HG03432 (cell line): ENCODE data around the gene ADAMTS14.

Experiments
- ATAC-seq: cut with Tn5 transposase; IDR thresholded peaks from one replicate; pipeline ENCODE4 v1.9.1; 2021; ENCODE audit warnings: mild to moderate bottlenecking, moderate library complexity; ENCODE audit not compliant: unreplicated experiment

ADAMTS14 gene

GRCh38 chr10:70779088-70779487 is 106.8 kb downstream of the ADAMTS14 start:
- no peak for ATAC-seq

- no peak for ATAC-seq
These were observed 107.4 kb downstream of the ADAMTS14 start for GRCh38 chr10:70779511-70780369.

GRCh38 chr10:70780370-70780760 is 108.1 kb downstream of the ADAMTS14 start:
- ATAC-seq, result no peak

- no peak for ATAC-seq
These were observed 108.5 kb downstream of the ADAMTS14 start for GRCh38 chr10:70780772-70781171.

- ATAC-seq, result no peak
These were observed 109.2 kb downstream of the ADAMTS14 start for GRCh38 chr10:70781461-70782051.

GRCh38 chr10:70782086-70782745 is 109.9 kb downstream of the ADAMTS14 start:
- ATAC-seq, result no peak

GRCh38 chr10:70782746-70783680 is 110.7 kb downstream of the ADAMTS14 start:
- ATAC-seq, result no peak

GRCh38 chr10:70784016-70784415 is 111.7 kb downstream of the ADAMTS14 start:
- ATAC-seq, result no peak

DNA sequence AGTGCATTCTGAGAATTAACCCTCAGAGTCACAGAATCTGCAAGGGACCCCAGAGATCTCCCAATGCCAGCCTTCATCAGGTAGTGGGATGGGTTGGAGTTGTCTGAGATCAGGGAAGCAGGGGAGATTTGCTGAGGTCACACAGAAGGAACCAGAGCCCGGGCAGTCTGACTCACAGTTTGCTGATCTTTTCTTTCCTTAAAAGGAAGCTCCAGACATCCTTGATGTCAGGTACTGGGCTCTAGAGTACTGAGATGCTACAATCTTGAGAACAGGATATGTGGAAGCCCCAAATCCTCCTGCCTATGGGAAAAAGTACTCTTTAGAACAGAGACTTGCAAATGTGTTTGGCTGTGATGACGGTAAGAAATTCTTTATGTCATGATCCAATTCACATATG is 112.2 kb downstream of the ADAMTS14 start:
- no peak for ATAC-seq

DNA sequence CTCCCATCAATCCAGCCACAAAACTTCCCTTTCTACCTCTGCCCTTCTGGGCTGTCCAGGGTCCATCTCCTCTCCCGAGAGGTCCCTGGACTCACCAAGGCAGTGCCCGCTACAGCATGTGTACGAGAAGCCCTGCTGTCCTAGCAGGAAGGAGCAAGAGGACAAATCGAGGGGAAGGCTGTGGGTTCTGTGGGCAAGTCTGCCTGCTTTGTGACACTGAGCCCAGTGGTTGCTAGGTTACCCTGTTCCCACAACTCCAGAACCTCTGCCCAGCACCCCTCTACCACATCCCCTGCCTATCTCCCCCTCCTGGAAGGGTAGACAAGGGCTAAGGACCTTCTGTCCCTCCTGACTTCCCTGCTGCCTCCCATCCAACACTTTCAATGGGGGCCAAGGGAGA is 112.9 kb downstream of the ADAMTS14 start, which contains the start of gene TBATA:
TBATA (minus strand) TSS at position 188 of the 400 bp plus-strand sequence. CDS start 1,998 bp downstream, outside the sequence.
- ATAC-seq, result no peak

DNA sequence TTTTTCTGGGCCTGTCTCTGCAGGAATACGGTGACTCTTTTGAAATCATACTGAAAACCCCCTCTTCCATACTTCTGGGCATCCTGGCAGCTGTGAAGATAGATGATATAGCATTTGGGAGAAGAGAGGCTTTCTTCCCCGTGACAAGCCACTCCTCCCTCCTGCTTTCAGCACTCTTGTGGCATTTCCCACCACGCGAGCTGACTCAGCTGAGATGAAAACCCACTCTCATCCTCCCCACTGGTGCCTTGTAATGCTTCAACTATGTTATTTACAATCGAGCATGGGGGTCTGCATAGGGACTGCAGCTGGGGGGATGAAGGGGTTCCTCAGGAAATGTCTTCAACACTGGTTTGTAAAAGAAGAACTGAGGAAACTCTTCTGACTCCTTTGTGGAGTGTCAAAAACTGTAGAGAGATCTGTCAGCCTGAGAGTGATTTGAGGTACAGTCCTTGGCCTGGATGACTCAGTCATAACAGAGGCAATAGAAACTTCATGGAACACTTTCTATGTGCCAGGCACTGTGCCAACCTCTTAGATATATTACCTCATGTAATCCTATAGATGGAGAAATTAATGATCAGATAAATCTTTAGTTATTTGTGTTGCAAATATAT is 114.6 kb downstream of the ADAMTS14 start:
- ATAC-seq, result no peak

GRCh38 chr10:70791386-70792039 is 119.2 kb downstream of the ADAMTS14 start:
- ATAC-seq, result no peak

DNA sequence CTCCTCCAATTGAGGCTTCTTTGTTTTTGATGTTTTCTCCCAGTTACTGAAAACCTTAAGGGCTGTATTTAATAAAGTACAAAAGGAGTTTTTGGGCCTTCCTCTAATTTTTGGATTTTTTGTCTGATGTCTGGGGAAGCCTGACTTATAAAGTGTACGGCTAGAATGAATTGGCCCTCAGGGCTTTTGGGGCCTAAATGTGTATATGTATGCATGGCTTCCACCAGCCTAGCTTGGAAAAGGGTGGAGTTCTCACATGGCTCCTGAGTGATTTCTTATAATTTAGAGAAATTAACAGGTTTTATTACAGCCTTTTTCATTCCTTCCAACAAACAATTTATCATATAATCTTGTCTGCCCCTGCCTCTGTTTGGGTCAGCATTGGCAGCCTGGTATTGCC is 123.3 kb downstream of the ADAMTS14 start:
- no peak for ATAC-seq

DNA sequence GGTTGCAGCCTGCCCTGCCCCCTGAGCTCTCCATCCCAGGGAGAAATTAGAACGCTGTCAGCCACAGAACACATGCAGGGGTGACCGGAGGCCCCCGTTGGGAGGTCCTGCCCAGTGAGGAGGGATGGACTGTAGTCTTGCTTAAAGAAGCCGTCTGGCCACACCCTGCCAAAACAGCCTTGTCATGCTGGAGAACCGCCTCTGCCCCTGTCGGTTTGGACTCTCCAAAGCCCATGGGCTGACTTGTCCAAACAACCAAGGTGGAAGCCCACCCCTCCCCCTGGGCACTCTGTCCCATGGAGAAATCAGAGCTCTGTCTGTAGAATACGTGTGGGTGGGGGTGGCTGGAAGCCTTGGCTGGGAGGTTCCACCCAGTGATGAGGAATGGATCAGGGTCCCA is 125.5 kb downstream of the ADAMTS14 start:
- ATAC-seq, result no peak

- ATAC-seq, result no peak
These were observed 126.8 kb downstream of the ADAMTS14 start for GRCh38 chr10:70799124-70799523.

- ATAC-seq, result no peak
These were observed 129.5 kb downstream of the ADAMTS14 start for GRCh38 chr10:70801854-70802253.

- no peak for ATAC-seq
These were observed 131.6 kb downstream of the ADAMTS14 start for GRCh38 chr10:70803775-70804420.

GRCh38 chr10:70804421-70804808 is 132.1 kb downstream of the ADAMTS14 start:
- ATAC-seq, result no peak

DNA sequence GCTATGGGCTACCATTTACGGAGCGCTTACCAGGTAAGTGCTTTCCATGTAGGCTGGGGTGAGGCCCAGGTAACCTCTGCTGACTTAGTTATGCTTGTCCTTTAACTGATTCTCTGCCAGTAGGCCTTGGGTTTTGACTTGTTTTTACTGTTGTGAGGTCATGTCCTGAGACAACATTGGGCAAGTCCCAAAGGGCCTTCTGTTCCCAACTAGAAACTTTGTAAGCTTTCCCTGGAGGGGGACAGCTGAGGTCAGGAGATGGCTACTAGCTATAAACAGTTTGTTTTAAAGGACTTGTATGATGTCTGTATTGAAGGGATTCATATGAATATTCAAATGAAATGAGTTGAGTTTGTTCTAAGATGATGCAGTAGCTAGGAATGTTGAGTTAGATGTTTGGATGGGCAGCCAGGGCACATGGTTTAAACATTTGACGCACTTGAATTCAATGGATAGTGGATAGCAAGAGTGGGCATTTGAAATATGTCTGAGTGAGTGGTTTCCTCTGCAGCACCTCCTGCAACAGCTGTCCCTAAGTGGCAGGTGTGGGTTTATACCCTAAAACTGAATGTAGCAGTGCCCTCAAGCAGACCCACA is 133.4 kb downstream of the ADAMTS14 start:
- no peak for ATAC-seq
